ELR (cell line): ENCODE measurements around the gene PLAC8.
"Not testable (repeated sequence)": the region's sequence is repeated elsewhere in the genome, so short reads cannot be mapped to it uniquely, and the experiment has no call there.

ENCODE experiments used
- DNase-seq: peaks from one replicate; pipeline ENCODE4 v3.0.0-alpha.2; 2015; ENCODE audit warnings: low read depth

Gene PLAC8

GRCh38 chr4:83071116-83071515, 43.4 kb downstream of the PLAC8 start:
- DNase-seq, result peak; percentile 60

DNA sequence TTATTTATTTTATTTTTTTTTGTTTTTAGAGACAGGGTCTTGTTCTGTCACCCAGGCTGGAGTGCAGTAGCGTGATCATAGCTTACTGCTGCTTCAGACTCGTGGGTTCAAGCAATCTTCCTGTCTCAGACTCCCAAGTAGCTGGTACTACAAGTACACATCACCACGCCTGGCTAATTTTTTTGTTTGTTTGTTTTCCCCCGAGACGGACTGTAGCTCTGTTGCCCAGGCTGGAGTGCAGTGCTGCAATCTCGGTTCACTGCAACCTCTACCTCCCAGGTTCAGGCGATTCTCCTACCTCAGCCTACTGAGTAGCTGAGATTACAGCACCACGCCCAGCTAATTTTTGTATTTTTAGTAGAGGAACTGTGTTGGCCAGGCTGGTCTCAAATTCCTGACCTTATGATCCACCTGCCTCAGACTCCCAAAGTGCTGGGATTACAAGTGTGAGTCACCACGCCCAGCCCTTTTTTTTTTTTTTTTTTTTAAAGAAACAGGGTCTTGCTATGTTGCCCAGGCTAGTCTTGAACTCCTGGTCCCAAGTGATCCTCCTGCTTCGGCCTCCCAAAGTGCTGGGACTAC, 47.4 kb downstream of the PLAC8 start:
- peak; percentile 6 for DNase-seq

- no peak for DNase-seq
These were observed 49.3 kb downstream of the PLAC8 start for GRCh38 chr4:83065266-83065665.

DNA sequence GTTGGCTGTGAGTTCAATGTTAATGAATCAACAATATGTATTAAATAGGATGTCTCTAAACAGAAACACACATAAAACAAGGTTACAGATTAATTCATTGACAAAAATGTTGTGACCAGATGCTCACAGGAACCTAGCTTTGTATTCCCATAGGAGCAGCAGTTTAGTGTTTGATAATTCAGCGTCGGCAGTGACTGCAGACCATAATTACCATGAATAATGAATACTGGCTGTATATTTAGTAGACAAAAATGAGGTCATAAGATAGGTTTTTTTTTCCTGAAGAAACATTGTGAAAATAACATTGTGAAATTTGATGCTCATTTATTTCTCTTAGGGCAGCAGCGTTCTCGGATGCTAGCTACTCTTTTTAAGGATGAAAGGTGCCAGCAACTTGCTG, 51.8 kb downstream of the PLAC8 start:
- DNase-seq, result no peak

- DNase-seq, result peak; percentile 42
These were observed 59.6 kb downstream of the PLAC8 start for GRCh38 chr4:83054928-83055327.

GRCh38 chr4:83048781-83049180, 65.7 kb downstream of the PLAC8 start:
- DNase-seq, result not testable (repeated sequence)

DNA sequence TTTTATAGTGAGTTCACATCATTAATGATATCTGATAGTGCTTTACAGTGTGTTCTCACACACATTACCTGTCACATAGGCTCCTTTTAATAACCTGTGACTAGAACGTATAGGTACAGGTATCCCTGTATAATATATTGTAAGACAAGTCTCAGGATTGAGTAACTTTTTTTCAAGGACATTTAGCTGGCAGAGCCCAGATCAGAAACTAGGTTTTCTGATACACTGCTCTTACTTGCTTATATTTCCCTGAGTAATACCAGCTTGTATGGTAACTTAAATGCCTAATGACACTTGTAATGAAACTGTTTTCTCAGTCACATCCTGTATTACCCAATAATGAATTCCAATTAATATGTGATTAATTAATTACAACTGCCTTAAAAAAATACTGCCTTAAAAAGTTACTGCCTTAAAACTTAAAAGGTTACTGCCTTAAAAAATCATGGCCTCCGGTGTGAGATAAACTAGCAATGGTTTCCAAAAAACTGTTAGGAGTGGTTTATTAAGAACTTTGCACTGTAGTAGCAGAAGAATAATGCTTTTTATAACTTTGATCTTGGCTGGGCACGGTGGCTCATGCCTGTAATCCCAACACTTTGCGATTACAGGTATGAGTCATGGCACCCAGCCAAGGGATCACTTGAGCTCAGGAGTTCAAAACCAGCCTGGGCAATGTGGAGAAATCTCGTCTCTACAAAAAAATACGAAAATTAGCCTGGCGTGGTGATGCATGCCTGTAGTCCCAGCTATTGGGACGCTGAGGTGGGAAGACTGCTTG, 67.6 kb downstream of the PLAC8 start:
- no peak for DNase-seq

GRCh38 chr4:83043801-83044407, 70.6 kb downstream of the PLAC8 start:
- peak; percentile 67 for DNase-seq

DNA sequence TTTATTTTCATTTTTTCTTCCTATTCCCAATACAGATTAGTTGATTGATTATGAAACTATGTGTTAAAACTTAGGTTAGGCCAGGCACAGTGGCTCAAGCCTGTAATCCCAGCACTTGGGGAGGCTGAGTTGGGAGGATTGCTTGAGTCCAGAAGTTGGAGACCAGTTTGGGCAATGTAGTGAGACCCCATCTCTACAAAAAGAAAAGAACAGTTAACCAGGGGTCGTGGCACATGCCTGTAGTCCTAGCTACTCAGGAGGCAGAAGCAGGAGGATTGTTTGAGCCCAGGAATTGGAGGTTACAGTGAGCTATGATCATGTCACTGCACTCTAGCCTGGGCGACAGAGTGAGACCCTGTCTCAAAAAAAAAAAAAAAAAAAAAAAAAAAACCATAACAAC, 71.4 kb downstream of the PLAC8 start:
- not testable (repeated sequence) for DNase-seq

DNA sequence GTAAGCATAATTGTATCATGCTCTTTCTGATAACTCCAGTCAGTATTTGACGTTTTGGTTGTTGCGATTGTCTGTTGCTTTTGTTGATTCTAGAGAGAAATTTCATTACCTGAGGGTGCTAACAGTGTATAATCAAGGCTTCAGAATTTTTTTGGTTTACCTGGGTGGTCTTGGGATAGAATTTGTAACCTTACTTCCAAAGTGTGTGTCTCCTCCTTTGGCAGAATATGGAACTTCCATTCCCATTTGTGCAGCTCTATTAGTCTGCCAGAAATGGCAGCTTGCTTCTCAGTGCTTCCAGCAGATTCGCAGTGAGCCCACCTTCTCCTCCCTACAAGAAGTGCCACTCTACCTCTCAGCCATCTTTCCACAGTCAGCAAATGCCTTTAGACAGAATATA, 74.3 kb downstream of the PLAC8 start:
- peak; percentile 3 for DNase-seq
